Astrocyte (in vitro differentiated cells and primary cell): ENCODE data around the gene CYP2A13.

Experiments used
- CTCF ChIP-seq: IDR thresholded peaks from 2 replicates; pipeline ENCODE4 v1.5.1; 2011; ENCODE audit warnings: low read depth, mild to moderate bottlenecking, inconsistent platforms, low read length, moderate library complexity; ENCODE audit not compliant: insufficient read depth
- EZH2 ChIP-seq: IDR thresholded peaks from 2 replicates; pipeline ENCODE4 v1.6.1; 2012; ENCODE audit warnings: mild to moderate bottlenecking, low read length, inconsistent platforms; ENCODE audit not compliant: insufficient read depth

- no peak for TF ChIP-seq CTCF
- TF ChIP-seq EZH2 = no peak
Observed at GRCh38 chr19:41039806-41040205, 48.4 kb upstream of the CYP2A13 start.
